IPS-18c (cell line): ENCODE measurements around the gene HYOU1.
"Not testable (repeated sequence)": the region's sequence is repeated elsewhere in the genome, so short reads cannot be mapped to it uniquely, and the experiment has no call there.

Source experiments
- H3K4me3 ChIP-seq: 2 replicates; pipeline ENCODE4 v1.7.0; 2013; ENCODE audit warnings: low read depth, mild to moderate bottlenecking, low read length, moderate library complexity; ENCODE audit not compliant: insufficient read depth
- H3K9me3 ChIP-seq: one replicate; pipeline ENCODE4 v1.6.1; 2013; ENCODE audit warnings: mild to moderate bottlenecking, low read length, moderate library complexity; ENCODE audit not compliant: control insufficient read depth, insufficient read depth

The HYOU1 gene

GRCh38 chr11:119088406-119088805 is 31.4 kb upstream of the HYOU1 start:
- no peak overlapping the region for H3K4me3 ChIP-seq
- no peaks in the 10 kb centered on the region for H3K9me3 ChIP-seq

GRCh38 chr11:119087747-119088241 is 30.8 kb upstream of the HYOU1 start:
- Histone ChIP-seq H3K9me3 (no peaks in the 10 kb centered on the region), H3K4me3 (no peak overlapping the region)

GRCh38 chr11:119087123-119087522 is 30.1 kb upstream of the HYOU1 start:
- no peak overlapping the region for H3K4me3 ChIP-seq

GRCh38 chr11:119085437-119085847 is 28.4 kb upstream of the HYOU1 start:
- Histone ChIP-seq H3K4me3 (peak overlapping the region; percentile 96), H3K9me3 (no peaks in the 10 kb centered on the region)

More at GRCh38 chr11:119087123-119087522, 30.1 kb upstream of the HYOU1 start:
- H3K9me3 ChIP-seq, result no peaks in the 10 kb centered on the region

GRCh38 chr11:119084663-119085436 is 27.8 kb upstream of the HYOU1 start, which contains the start of gene HMBS:
Gene HMBS, plus strand, starts transcription at chr11:119084881. Its CDS starts 153 bp downstream, at chr11:119085034.
- no peaks in the 10 kb centered on the region for H3K9me3 ChIP-seq
- peak within 1 kb of the TSS; percentile 96 for H3K4me3 ChIP-seq

- H3K9me3 ChIP-seq, result no peaks in the 10 kb centered on the region
- H3K4me3 ChIP-seq, result no peak overlapping the region
These were observed 24.8 kb upstream of the HYOU1 start for GRCh38 chr11:119081682-119082260.

- Histone ChIP-seq H3K9me3 (no peaks in the 10 kb centered on the region), H3K4me3 (no peak overlapping the region)
These were observed 21.8 kb upstream of the HYOU1 start for GRCh38 chr11:119078675-119079420.

- Histone ChIP-seq H3K9me3 (no peaks in the 10 kb centered on the region), H3K4me3 (no peak overlapping the region)
These were observed 20.8 kb upstream of the HYOU1 start for GRCh38 chr11:119077839-119078238.

GRCh38 chr11:119067371-119068222 is 10.6 kb upstream of the HYOU1 start, which contains the start of gene VPS11:
Gene VPS11, plus strand, starts transcription at chr11:119067818. Its CDS starts 6 bp downstream, at chr11:119067824.
- H3K9me3 ChIP-seq, result no peaks in the 10 kb centered on the region
- H3K4me3 ChIP-seq, result peak within 1 kb of the TSS; percentile 95

- H3K4me3 ChIP-seq, result no peak overlapping the region
- H3K9me3 ChIP-seq, result no peaks in the 10 kb centered on the region
These were observed 8.4 kb upstream of the HYOU1 start for GRCh38 chr11:119065369-119065768.

GRCh38 chr11:119062779-119063178 is 5.8 kb upstream of the HYOU1 start:
- H3K4me3 ChIP-seq, result no peak overlapping the region
- H3K9me3 ChIP-seq, result no peaks in the 10 kb centered on the region

GRCh38 chr11:119061256-119061655 is 4.3 kb upstream of the HYOU1 start:
- Histone ChIP-seq H3K4me3 (no peak overlapping the region), H3K9me3 (no peaks in the 10 kb centered on the region)

GRCh38 chr11:119059128-119059527 is 2.1 kb upstream of the HYOU1 start:
- not testable (repeated sequence) for H3K9me3 ChIP-seq

GRCh38 chr11:119056421-119056999 is 495 bp downstream of the HYOU1 start:
- Histone ChIP-seq H3K4me3 (peak overlapping the region; percentile 91), H3K9me3 (peaks cover 2% of the 10 kb centered on the region)

More at GRCh38 chr11:119059128-119059527, 2.1 kb upstream of the HYOU1 start:
- not testable (repeated sequence) for H3K4me3 ChIP-seq

GRCh38 chr11:119055901-119056300 is 1.1 kb downstream of the HYOU1 start:
- peaks cover 2% of the 10 kb centered on the region for H3K9me3 ChIP-seq
- H3K4me3 ChIP-seq, result peak overlapping the region; percentile 91

GRCh38 chr11:119054418-119054817 is 2.6 kb downstream of the HYOU1 start:
- H3K9me3 ChIP-seq, result peaks cover 2% of the 10 kb centered on the region

More at GRCh38 chr11:119054418-119054817, 2.6 kb downstream of the HYOU1 start:
- H3K4me3 ChIP-seq, result no peak overlapping the region
